ENCODE measurements around the gene FBXO15. TPM values are rescaled to one million over a fixed set of nuclear protein-coding genes. Genes with fewer than 3 reads are reported as not detected.

Gene FBXO15
- total and polyA plus RNA-seq, 3 donors from 2014 or later, result 20.8 to 46.0 (median 39.1) TPM

GRCh38 chr18:74190086-74190485 lies 42.5 kb upstream of the FBXO15 start:
- intact Hi-C loops (cut with DNase I; ENCODE audit: low total_unique reads), result no loop called here
- no peaks in the 10 kb centered on the region for H3K36me3 ChIP-seq (ENCODE audit: low read depth, missing control alignments)
- no peaks in the 10 kb centered on the region for H3K9me3 ChIP-seq
- H3K4me1 ChIP-seq, result no peaks in the 10 kb centered on the region
- no peak for DNase-seq
- no peaks in the 10 kb centered on the region for H3K27me3 ChIP-seq
- WGBS, 2 donors, result 56 to 78% methylated on average over 4 of the region's 4 CpGs
- H3K27ac ChIP-seq, result no peak overlapping the region
- no peak overlapping the region for H3K4me3 ChIP-seq
- TF ChIP-seq POLR2A (IDR thresholded peaks at IDR 0.05) (no peak), CTCF (IDR thresholded peaks at IDR 0.05) (no peak)

GRCh38 chr18:74186661-74187060 lies 39.0 kb upstream of the FBXO15 start:
- no peak for DNase-seq
- Histone ChIP-seq H3K27ac (no peak overlapping the region), H3K4me3 (no peak overlapping the region), H3K9me3 (no peaks in the 10 kb centered on the region), H3K27me3 (no peaks in the 10 kb centered on the region), H3K4me1 (no peaks in the 10 kb centered on the region), H3K36me3 (ENCODE audit: low read depth, missing control alignments) (no peaks in the 10 kb centered on the region)
- TF ChIP-seq CTCF (IDR thresholded peaks at IDR 0.05), result no peak
- no peak for TF ChIP-seq POLR2A (IDR thresholded peaks at IDR 0.05)
- intact Hi-C loops (cut with DNase I; ENCODE audit: low total_unique reads), result no loop called here
- WGBS, 2 donors, result 78 to 79% methylated on average over 3 of the region's 3 CpGs

- intact Hi-C loops (cut with DNase I; ENCODE audit: low total_unique reads), result no loop called here
- TF ChIP-seq CTCF (IDR thresholded peaks at IDR 0.05) (no peak), POLR2A (IDR thresholded peaks at IDR 0.05) (no peak)
Measured at GRCh38 chr18:74185860-74186259, 38.2 kb upstream of the FBXO15 start.

GRCh38 chr18:74184875-74185274 lies 37.2 kb upstream of the FBXO15 start:
- DNase-seq, result no peak
- WGBS, 2 donors, result 87 to 91% methylated on average over 3 of the region's 3 CpGs
- Histone ChIP-seq H3K9me3 (no peaks in the 10 kb centered on the region), H3K27me3 (no peaks in the 10 kb centered on the region), H3K4me3 (no peak overlapping the region), H3K4me1 (no peaks in the 10 kb centered on the region), H3K27ac (no peak overlapping the region), H3K36me3 (ENCODE audit: low read depth, missing control alignments) (no peaks in the 10 kb centered on the region)
- TF ChIP-seq POLR2A (IDR thresholded peaks at IDR 0.05), result no peak
- no peak for TF ChIP-seq CTCF (IDR thresholded peaks at IDR 0.05)
- intact Hi-C loops (cut with DNase I; ENCODE audit: low total_unique reads), result no loop called here

More at GRCh38 chr18:74185860-74186259, 38.2 kb upstream of the FBXO15 start:
- DNase-seq, result no peak
- no peaks in the 10 kb centered on the region for H3K27me3 ChIP-seq
- H3K4me1 ChIP-seq, result no peaks in the 10 kb centered on the region
- 73 to 79% methylated on average over 2 of the region's 2 CpGs for WGBS, 2 donors
- no peaks in the 10 kb centered on the region for H3K36me3 ChIP-seq (ENCODE audit: low read depth, missing control alignments)
- H3K27ac ChIP-seq, result no peak overlapping the region
- no peak overlapping the region for H3K4me3 ChIP-seq
- no peaks in the 10 kb centered on the region for H3K9me3 ChIP-seq

GRCh38 chr18:74183130-74183529 lies 35.5 kb upstream of the FBXO15 start:
- DNase-seq, result no peak
- WGBS, 2 donors, result 37 to 39% methylated on average over 3 of the region's 3 CpGs
- H3K9me3 ChIP-seq, result no peaks in the 10 kb centered on the region
- no peak overlapping the region for H3K4me3 ChIP-seq
- no peaks in the 10 kb centered on the region for H3K4me1 ChIP-seq
- TF ChIP-seq POLR2A (IDR thresholded peaks at IDR 0.05) (no peak), CTCF (IDR thresholded peaks at IDR 0.05) (no peak)
- intact Hi-C loops (cut with DNase I; ENCODE audit: low total_unique reads), result no loop called here
- H3K27ac ChIP-seq, result no peak overlapping the region
- H3K36me3 ChIP-seq (ENCODE audit: low read depth, missing control alignments), result no peaks in the 10 kb centered on the region
- H3K27me3 ChIP-seq, result no peaks in the 10 kb centered on the region
